ENCODE data around the gene SESTD1. TPM values are rescaled to one million over a fixed set of nuclear protein-coding genes. Genes with fewer than 3 reads are reported as not detected.

Gene SESTD1
- total and polyA plus RNA-seq, 2 of the 13 experiments (the other 11 are each of a cell fraction or from before 2014, with no cell fraction given): 74.4 to 101 TPM

- TF ChIP-seq IRF1 (CRISPR knock-in tag; IDR thresholded peaks at IDR 0.05; ENCODE audit: low read depth) (no peak), ZNF564 (CRISPR knock-in tag; IDR thresholded peaks at IDR 0.05) (0 out of 2 replicates have a peak, but pooled peaks have one; percentile 23), ZNF777 (CRISPR knock-in tag; IDR thresholded peaks at IDR 0.05) (peak; percentile 34; the same call in 1 of the 2 replicates), ZNF329 (CRISPR knock-in tag; IDR thresholded peaks at IDR 0.05; ENCODE audit: low read depth) (no peak), MYPOP (CRISPR knock-in tag; IDR thresholded peaks at IDR 0.05) (no peak), ZFP37 (CRISPR knock-in tag; IDR thresholded peaks at IDR 0.05; ENCODE audit: borderline replicate concordance) (no peak), ZNF562 (CRISPR knock-in tag; IDR thresholded peaks at IDR 0.05; ENCODE audit: borderline replicate concordance) (no peak), HNRNPLL (IDR thresholded peaks at IDR 0.05; ENCODE audit: low read depth, low read length, poor library complexity, severe bottlenecking) (peak; percentile 68), GATAD1 (CRISPR knock-in tag; IDR thresholded peaks at IDR 0.05) (no peak), BHLHE40 (IDR thresholded peaks at IDR 0.05; ENCODE audit: low read length) (no peak), ZNF333 (CRISPR knock-in tag; IDR thresholded peaks at IDR 0.05; ENCODE audit: borderline replicate concordance) (no peak), ZXDC (CRISPR knock-in tag; IDR thresholded peaks at IDR 0.05) (no peak), BCL6 (CRISPR knock-in tag; IDR thresholded peaks at IDR 0.05) (no peak), ZBTB33 (CRISPR knock-in tag; IDR thresholded peaks at IDR 0.05) (no peak), HMG20A (CRISPR knock-in tag; IDR thresholded peaks at IDR 0.05; ENCODE audit: borderline replicate concordance) (peak; percentile 1; the same call in 1 of the 2 replicates), ISX (CRISPR knock-in tag; conservative IDR thresholded peaks at IDR 0.05) (0 out of 2 replicates have a peak, but pooled peaks have one; percentile 67), NFYC (CRISPR knock-in tag; IDR thresholded peaks at IDR 0.05) (no peak), ZNF354B (CRISPR knock-in tag; IDR thresholded peaks at IDR 0.05) (no peak), EHMT2 (IDR thresholded peaks at IDR 0.05; ENCODE audit: borderline replicate concordance, low read depth, low read length) (no peak), ZNF230 (CRISPR knock-in tag; IDR thresholded peaks at IDR 0.05) (0 out of 2 replicates have a peak, but pooled peaks have one; percentile 62), SP5 (CRISPR knock-in tag; IDR thresholded peaks at IDR 0.05; ENCODE audit: borderline replicate concordance, low read depth) (no peak), NFIB (CRISPR knock-in tag; IDR thresholded peaks at IDR 0.05; ENCODE audit: borderline replicate concordance) (no peak), SOX6 (IDR thresholded peaks at IDR 0.05) (no peak), SOX6 (CRISPR knock-in tag; IDR thresholded peaks at IDR 0.05) (peak; percentile 12; the same call in 1 of the 2 replicates), KLF11 (CRISPR knock-in tag; IDR thresholded peaks at IDR 0.05) (no peak)
Measured at GRCh38 chr2:179263446-179264367, 925 bp downstream of the SESTD1 start (continued).

Data from HepG2 (cell line).